WTC11 (cell line): Measurements from ENCODE around the gene FANK1.

Source experiments
- CTCF ChIP-seq: fragments of 200-600 bp; IDR thresholded peaks from 2 replicates; pipeline ENCODE4 v1.8.0; 2022; ENCODE audit warnings: antibody characterized with exemption
- IRF2 ChIP-seq: sonication (generic); formaldehyde crosslinking; IDR thresholded peaks from 2 replicates; pipeline ENCODE4 v1.8.0; 2022; ENCODE audit warnings: low read depth, missing genetic modification reagents, borderline replicate concordance
- MAX ChIP-seq: sonication (generic); formaldehyde crosslinking; IDR thresholded peaks from 2 replicates; pipeline ENCODE4 v1.8.0; 2022; ENCODE audit warnings: mild to moderate bottlenecking, missing genetic modification reagents
- TCF7 ChIP-seq: sonication (generic); formaldehyde crosslinking; IDR thresholded peaks from 2 replicates; pipeline ENCODE4 v1.8.0; 2022; ENCODE audit warnings: mild to moderate bottlenecking, low read depth, missing genetic modification reagents, moderate library complexity
- USF2 ChIP-seq: sonication (generic); formaldehyde crosslinking; IDR thresholded peaks from 2 replicates; pipeline ENCODE4 v1.8.1; 2023; ENCODE audit warnings: mild to moderate bottlenecking, missing genetic modification reagents, moderate library complexity
- ZBTB21 ChIP-seq: sonication (generic); formaldehyde crosslinking; IDR thresholded peaks from 2 replicates; pipeline ENCODE4 v1.8.1; 2023; ENCODE audit warnings: mild to moderate bottlenecking, missing genetic modification reagents, borderline replicate concordance
- ZNF219 ChIP-seq: sonication (generic); formaldehyde crosslinking; IDR thresholded peaks from 2 replicates; pipeline ENCODE4 v1.8.0; 2023; ENCODE audit warnings: missing genetic modification reagents, mild to moderate bottlenecking, borderline replicate concordance
- ZNF232 ChIP-seq: sonication (generic); formaldehyde crosslinking; IDR thresholded peaks from 2 replicates; pipeline ENCODE4 v1.8.0; 2022; ENCODE audit warnings: mild to moderate bottlenecking, missing genetic modification reagents

GRCh38 chr10:125984865-125985495 lies 88.6 kb downstream of the FANK1 start:
- TF ChIP-seq ZBTB21 (CRISPR knock-in tag) (no peak), ZNF232 (no peak), MAX (CRISPR knock-in tag) (no peak), CTCF (no peak), TCF7 (CRISPR knock-in tag) (no peak), IRF2 (no peak), ZNF219 (CRISPR knock-in tag) (no peak), USF2 (no peak)
